HEK293 (cell line): ENCODE measurements around the gene SKAP1.

ENCODE experiments used
- HOXC10 ChIP-seq: sonication (generic); formaldehyde crosslinking; IDR thresholded peaks from 2 replicates; pipeline ENCODE4 v1.8.1; 2023; ENCODE audit warnings: mild to moderate bottlenecking, missing genetic modification reagents
- KLF10 ChIP-seq: fragments of 450-650 bp; IDR thresholded peaks from 2 replicates; pipeline ENCODE4 v1.5.1; 2018; ENCODE audit warnings: missing biosample characterization, mild to moderate bottlenecking, missing genetic modification characterization
- KLF16 ChIP-seq: fragments of 450-650 bp; formaldehyde crosslinking; IDR thresholded peaks from 2 replicates; pipeline ENCODE4 v1.5.1; 2017; ENCODE audit warnings: missing biosample characterization, missing genetic modification characterization
- PRDM10 ChIP-seq: fragments of 450-650 bp; formaldehyde crosslinking; IDR thresholded peaks from 2 replicates; pipeline ENCODE4 v1.5.1; 2016; ENCODE audit warnings: missing biosample characterization, missing genetic modification characterization
- ZBTB26 ChIP-seq: fragments of 450-650 bp; formaldehyde crosslinking; optimal IDR thresholded peaks from 2 replicates; pipeline ENCODE3; 2016; ENCODE audit warnings: missing biosample characterization, mild to moderate bottlenecking, missing genetic modification characterization
- ZBTB7A ChIP-seq: fragments of 450-650 bp; formaldehyde crosslinking; IDR thresholded peaks from 2 replicates; pipeline ENCODE4 v1.5.1; 2016; ENCODE audit warnings: low read depth, missing biosample characterization, missing genetic modification characterization
- ZFP41 ChIP-seq: fragments of 450-650 bp; formaldehyde crosslinking; IDR thresholded peaks from 2 replicates; pipeline ENCODE4 v1.5.1; 2016; ENCODE audit warnings: missing biosample characterization, missing genetic modification characterization, borderline replicate concordance
- ZNF155 ChIP-seq: fragments of 450-650 bp; formaldehyde crosslinking; IDR thresholded peaks from 2 replicates; pipeline ENCODE4 v1.5.1; 2016; ENCODE audit warnings: missing biosample characterization, missing genetic modification characterization
- ZNF18 ChIP-seq: fragments of 450-650 bp; formaldehyde crosslinking; IDR thresholded peaks from 2 replicates; pipeline ENCODE4 v1.5.1; 2016; ENCODE audit warnings: missing biosample characterization, missing genetic modification characterization
- ZNF211 ChIP-seq: fragments of 450-650 bp; formaldehyde crosslinking; IDR thresholded peaks from 2 replicates; pipeline ENCODE4 v1.5.1; 2016; ENCODE audit warnings: low read depth, missing biosample characterization, missing genetic modification characterization
- ZNF404 ChIP-seq: fragments of 450-650 bp; formaldehyde crosslinking; IDR thresholded peaks from 2 replicates; pipeline ENCODE4 v1.5.1; 2017; ENCODE audit warnings: missing biosample characterization, missing genetic modification characterization
- ZNF416 ChIP-seq: fragments of 450-650 bp; formaldehyde crosslinking; IDR thresholded peaks from 2 replicates; pipeline ENCODE4 v1.5.1; 2016; ENCODE audit warnings: missing biosample characterization, missing genetic modification characterization
- ZNF423 ChIP-seq: fragments of 450-650 bp; formaldehyde crosslinking; IDR thresholded peaks from 2 replicates; pipeline ENCODE4 v1.5.1; 2016; ENCODE audit warnings: missing biosample characterization, missing genetic modification characterization
- ZNF433 ChIP-seq: fragments of 450-650 bp; formaldehyde crosslinking; IDR thresholded peaks from 2 replicates; pipeline ENCODE4 v1.5.1; 2016; ENCODE audit warnings: missing biosample characterization, missing genetic modification characterization, low read depth
- ZNF48 ChIP-seq: fragments of 450-650 bp; formaldehyde crosslinking; IDR thresholded peaks from 2 replicates; pipeline ENCODE4 v1.5.1; 2016; ENCODE audit warnings: missing biosample characterization, missing genetic modification characterization
- ZNF488 ChIP-seq: fragments of 450-650 bp; formaldehyde crosslinking; IDR thresholded peaks from 2 replicates; pipeline ENCODE4 v1.5.1; 2016; ENCODE audit warnings: missing biosample characterization, missing genetic modification characterization
- ZNF549 ChIP-seq: fragments of 450-650 bp; IDR thresholded peaks from 2 replicates; pipeline ENCODE4 v1.5.1; 2018; ENCODE audit warnings: missing biosample characterization, missing genetic modification characterization, mild to moderate bottlenecking, inconsistent platforms, moderate library complexity
- ZNF792 ChIP-seq: fragments of 450-650 bp; formaldehyde crosslinking; IDR thresholded peaks from 2 replicates; pipeline ENCODE4 v1.5.1; 2016; ENCODE audit warnings: missing biosample characterization, missing genetic modification characterization
- ZNF830 ChIP-seq: fragments of 450-650 bp; IDR thresholded peaks from 2 replicates; pipeline ENCODE4 v1.5.0; 2018; ENCODE audit warnings: missing biosample characterization, missing genetic modification characterization, low read depth, mild to moderate bottlenecking, moderate library complexity
- ZSCAN5A ChIP-seq: fragments of 450-650 bp; formaldehyde crosslinking; IDR thresholded peaks from 2 replicates; pipeline ENCODE4 v1.5.1; 2016; ENCODE audit warnings: missing biosample characterization, missing genetic modification characterization
- TF ChIP-seq, protein P1 (sequence below): fragments of 450-650 bp; formaldehyde crosslinking; IDR thresholded peaks from 2 replicates; pipeline ENCODE4 v1.5.1; 2016; ENCODE audit warnings: missing biosample characterization, missing genetic modification characterization
- TF ChIP-seq, protein P2 (sequence below): fragments of 450-650 bp; formaldehyde crosslinking; IDR thresholded peaks from 2 replicates; pipeline ENCODE4; 2016; ENCODE audit warnings: missing biosample characterization, missing genetic modification characterization
- TF ChIP-seq, protein P3 (sequence below): fragments of 450-650 bp; formaldehyde crosslinking; IDR thresholded peaks from 2 replicates; pipeline ENCODE4 v1.5.1; 2016; ENCODE audit warnings: missing biosample characterization, missing genetic modification characterization, low read depth
- TF ChIP-seq, protein P4 (sequence below): sonication (generic); formaldehyde crosslinking; IDR thresholded peaks from 2 replicates; pipeline ENCODE4 v1.8.1; 2022; ENCODE audit warnings: mild to moderate bottlenecking, moderate library complexity, missing genetic modification reagents

Gene SKAP1

GRCh38 chr17:48101012-48101720 lies 328.8 kb downstream of the SKAP1 start, which contains the start of gene CBX1 (continued):
- TF ChIP-seq, protein P1, sequence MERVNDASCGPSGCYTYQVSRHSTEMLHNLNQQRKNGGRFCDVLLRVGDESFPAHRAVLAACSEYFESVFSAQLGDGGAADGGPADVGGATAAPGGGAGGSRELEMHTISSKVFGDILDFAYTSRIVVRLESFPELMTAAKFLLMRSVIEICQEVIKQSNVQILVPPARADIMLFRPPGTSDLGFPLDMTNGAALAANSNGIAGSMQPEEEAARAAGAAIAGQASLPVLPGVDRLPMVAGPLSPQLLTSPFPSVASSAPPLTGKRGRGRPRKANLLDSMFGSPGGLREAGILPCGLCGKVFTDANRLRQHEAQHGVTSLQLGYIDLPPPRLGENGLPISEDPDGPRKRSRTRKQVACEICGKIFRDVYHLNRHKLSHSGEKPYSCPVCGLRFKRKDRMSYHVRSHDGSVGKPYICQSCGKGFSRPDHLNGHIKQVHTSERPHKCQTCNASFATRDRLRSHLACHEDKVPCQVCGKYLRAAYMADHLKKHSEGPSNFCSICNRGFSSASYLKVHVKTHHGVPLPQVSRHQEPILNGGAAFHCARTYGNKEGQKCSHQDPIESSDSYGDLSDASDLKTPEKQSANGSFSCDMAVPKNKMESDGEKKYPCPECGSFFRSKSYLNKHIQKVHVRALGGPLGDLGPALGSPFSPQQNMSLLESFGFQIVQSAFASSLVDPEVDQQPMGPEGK: peak; percentile 90
- TF ChIP-seq ZBTB26 (tag by site-specific recombination): peak; percentile 99
- TF ChIP-seq, protein P2, sequence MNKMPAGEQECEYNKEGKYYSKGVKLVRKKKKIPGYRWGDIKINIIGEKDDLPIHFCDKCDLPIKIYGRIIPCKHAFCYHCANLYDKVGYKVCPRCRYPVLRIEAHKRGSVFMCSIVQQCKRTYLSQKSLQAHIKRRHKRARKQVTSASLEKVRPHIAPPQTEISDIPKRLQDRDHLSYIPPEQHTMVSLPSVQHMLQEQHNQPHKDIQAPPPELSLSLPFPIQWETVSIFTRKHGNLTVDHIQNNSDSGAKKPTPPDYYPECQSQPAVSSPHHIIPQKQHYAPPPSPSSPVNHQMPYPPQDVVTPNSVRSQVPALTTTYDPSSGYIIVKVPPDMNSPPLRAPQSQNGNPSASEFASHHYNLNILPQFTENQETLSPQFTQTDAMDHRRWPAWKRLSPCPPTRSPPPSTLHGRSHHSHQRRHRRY (tag by site-specific recombination): no peak
- TF ChIP-seq ZNF18 (tag by site-specific recombination): no peak
- TF ChIP-seq ZNF792 (tag by site-specific recombination): 0 out of 2 replicates have a peak, but pooled peaks have one; percentile 51
- no peak for TF ChIP-seq ZNF433 (tag by site-specific recombination)
- TF ChIP-seq KLF10 (tag by site-specific recombination): peak; percentile 77
- TF ChIP-seq, protein P3, sequence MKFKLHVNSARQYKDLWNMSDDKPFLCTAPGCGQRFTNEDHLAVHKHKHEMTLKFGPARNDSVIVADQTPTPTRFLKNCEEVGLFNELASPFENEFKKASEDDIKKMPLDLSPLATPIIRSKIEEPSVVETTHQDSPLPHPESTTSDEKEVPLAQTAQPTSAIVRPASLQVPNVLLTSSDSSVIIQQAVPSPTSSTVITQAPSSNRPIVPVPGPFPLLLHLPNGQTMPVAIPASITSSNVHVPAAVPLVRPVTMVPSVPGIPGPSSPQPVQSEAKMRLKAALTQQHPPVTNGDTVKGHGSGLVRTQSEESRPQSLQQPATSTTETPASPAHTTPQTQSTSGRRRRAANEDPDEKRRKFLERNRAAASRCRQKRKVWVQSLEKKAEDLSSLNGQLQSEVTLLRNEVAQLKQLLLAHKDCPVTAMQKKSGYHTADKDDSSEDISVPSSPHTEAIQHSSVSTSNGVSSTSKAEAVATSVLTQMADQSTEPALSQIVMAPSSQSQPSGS (tag by site-specific recombination): no peak
- TF ChIP-seq ZSCAN5A (tag by site-specific recombination): no peak
- TF ChIP-seq ZNF488 (tag by site-specific recombination): no peak
- peak; percentile 86; the same call in 1 of the 2 replicates for TF ChIP-seq ZNF423
- TF ChIP-seq KLF16 (tag by site-specific recombination): peak; percentile 85; the same call in 1 of the 2 replicates
- no peak for TF ChIP-seq ZNF416 (tag by site-specific recombination)
- TF ChIP-seq ZNF211 (tag by site-specific recombination): no peak
- peak; percentile 53 for TF ChIP-seq PRDM10 (tag by site-specific recombination)
- TF ChIP-seq HOXC10 (CRISPR knock-in tag): no peak
- TF ChIP-seq ZNF48 (tag by site-specific recombination): no peak
- no peak for TF ChIP-seq ZNF830 (tag by site-specific recombination)
- no peak for TF ChIP-seq ZNF155
- no peak for TF ChIP-seq ZFP41 (tag by site-specific recombination)
- TF ChIP-seq ZNF404: no peak
- TF ChIP-seq ZBTB7A (tag by site-specific recombination): no peak; the same call in none of the 2 replicates
- TF ChIP-seq, protein P4, sequence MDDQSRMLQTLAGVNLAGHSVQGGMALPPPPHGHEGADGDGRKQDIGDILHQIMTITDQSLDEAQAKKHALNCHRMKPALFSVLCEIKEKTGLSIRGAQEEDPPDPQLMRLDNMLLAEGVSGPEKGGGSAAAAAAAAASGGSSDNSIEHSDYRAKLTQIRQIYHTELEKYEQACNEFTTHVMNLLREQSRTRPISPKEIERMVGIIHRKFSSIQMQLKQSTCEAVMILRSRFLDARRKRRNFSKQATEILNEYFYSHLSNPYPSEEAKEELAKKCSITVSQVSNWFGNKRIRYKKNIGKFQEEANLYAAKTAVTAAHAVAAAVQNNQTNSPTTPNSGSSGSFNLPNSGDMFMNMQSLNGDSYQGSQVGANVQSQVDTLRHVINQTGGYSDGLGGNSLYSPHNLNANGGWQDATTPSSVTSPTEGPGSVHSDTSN: 0 out of 2 replicates have a peak, but pooled peaks have one; percentile 81
- no peak for TF ChIP-seq ZNF549 (tag by site-specific recombination)
